PC-9 (cell line): ENCODE measurements around the gene MYO15B. TPM values are rescaled to one million over a fixed set of nuclear protein-coding genes. Genes with fewer than 3 reads are reported as not detected.

ENCODE experiments used
- BruUV-seq: library from RNA; stranded (reverse); fragments of 400-500 nt; replicated peaks from 2 replicates; lab custom pipeline; 2021; lab: Mats Ljungman, UMichigan
- CTCF ChIA-PET: fragments of 300-600 bp; sonication (Branson Sonifier 250); formaldehyde crosslinking; loops from one replicate; lab custom pipeline; 2022; ENCODE audit warnings: antibody characterized with exemption; lab: Charles Lee
- POLR2A ChIA-PET: fragments of 300-600 bp; sonication (Branson Sonifier 250); formaldehyde crosslinking; loops from one replicate; lab custom pipeline; 2022; ENCODE audit warnings: antibody characterized with exemption; ENCODE audit not compliant: unreplicated experiment; lab: Charles Lee
- DNase-seq, 2 experiments: peaks; one replicate each; pipeline versions ENCODE4 v3.0.0 to v3.0.0-alpha.2; 2015 to 2022; ENCODE audit warnings: mixed read lengths in 1 of 2
- H2AFZ ChIP-seq: fragments of 200-600 bp; sonication (generic); 2 replicates; pipeline ENCODE4 v1.8.1; 2017; ENCODE audit warnings: antibody characterized with exemption
- H3F3A ChIP-seq: fragments of 200-600 bp; sonication (generic); 2 replicates; pipeline ENCODE4 v1.8.1; 2017; ENCODE audit warnings: antibody characterized with exemption, mild to moderate bottlenecking, low read depth; ENCODE audit not compliant: insufficient read depth
- H3K27ac ChIP-seq: fragments of 200-600 bp; sonication (generic); 2 replicates; pipeline ENCODE4 v1.6.1; 2016; ENCODE audit warnings: mixed run types
- H3K27me3 ChIP-seq: fragments of 200-600 bp; sonication (generic); 2 replicates; pipeline ENCODE4 v1.6.1; 2016; ENCODE audit warnings: low read depth, mixed run types; ENCODE audit not compliant: insufficient read depth
- H3K36me3 ChIP-seq: fragments of 200-600 bp; sonication (generic); 2 replicates; pipeline ENCODE4 v1.6.1; 2016; ENCODE audit warnings: low read depth, mixed run types
- H3K4me1 ChIP-seq: fragments of 200-600 bp; sonication (generic); replicated peaks from 2 replicates; pipeline ENCODE4 v1.6.1; 2016; ENCODE audit warnings: mixed run types; ENCODE audit not compliant: insufficient read depth
- H3K4me2 ChIP-seq: fragments of 200-600 bp; sonication (generic); 2 replicates; pipeline ENCODE4 v1.6.1; 2017; ENCODE audit warnings: mixed run types
- H3K4me3 ChIP-seq: fragments of 200-600 bp; sonication (generic); 2 replicates; pipeline ENCODE4 v1.6.1; 2016; ENCODE audit warnings: mixed run types
- H3K79me2 ChIP-seq: fragments of 200-600 bp; sonication (generic); 2 replicates; pipeline ENCODE4 v1.6.1; 2017; ENCODE audit warnings: low read depth, mixed run types
- H3K9me2 ChIP-seq: fragments of 200-600 bp; sonication (generic); 2 replicates; pipeline ENCODE4 v1.8.1; 2017; ENCODE audit warnings: mild to moderate bottlenecking; ENCODE audit not compliant: insufficient read depth
- H3K9me3 ChIP-seq: fragments of 200-600 bp; sonication (generic); 2 replicates; pipeline ENCODE4 v1.8.1; 2016; ENCODE audit warnings: low read depth; ENCODE audit not compliant: insufficient read depth
- H4K20me1 ChIP-seq: fragments of 200-600 bp; sonication (generic); 2 replicates; pipeline ENCODE4 v1.8.1; 2017; ENCODE audit not compliant: insufficient read depth
- CTCF ChIP-seq: fragments of 200-600 bp; sonication (generic); conservative IDR thresholded peaks from 2 replicates; pipeline ENCODE4 v1.6.1; 2017; ENCODE audit warnings: mixed run types, antibody characterized with exemption, mild to moderate bottlenecking, moderate library complexity
- EZH2 ChIP-seq: fragments of 200-600 bp; sonication (generic); IDR thresholded peaks from 2 replicates; pipeline ENCODE4 v1.8.0; 2017; ENCODE audit warnings: antibody characterized with exemption, low read depth
- intact Hi-C: fragments of 100-400 bp; cut with micrococcal nuclease; formaldehyde crosslinking; loops from one replicate; pipeline ENCODE4 v1.10.0; 2022; ENCODE audit not compliant: unreplicated experiment
- total RNA-seq: library from RNA; stranded (reverse); gene quantifications from 2 replicates; pipeline ENCODE4 v1.2.3, GENCODE V29; 2021

MYO15B gene
- total RNA-seq, 1 experiment from 2014 or later: 53.5 TPM

GRCh38 chr17:75589919-75590303 is 2.3 kb downstream of the MYO15B start:
- H3K4me2 ChIP-seq: peak overlapping the region; percentile 85
- H3K36me3 ChIP-seq: no peaks in the 10 kb centered on the region
- H3K9me2 ChIP-seq: no peaks in the 10 kb centered on the region
- intact Hi-C loops: loop anchor here (1.0 to 5.0 kb wide), 3 partner anchors 43 to 74 kb away; partner anchors contain the start of genes LLGL2 and TSEN54
- H3K9me3 ChIP-seq: no peaks in the 10 kb centered on the region
- ChIA-PET CTCF (interaction anchor here (0.5 to 1.4 kb wide), 3 partner anchors 11 to 83 kb away, joined by 3 to 10 read pairs (median 8); no protein-coding TSS in a partner anchor), POLR2A (no interaction called here)
- H4K20me1 ChIP-seq: no peaks in the 10 kb centered on the region
- no peak overlapping the region for H3K27ac ChIP-seq
- no TSS peak for BruUV-seq
- peaks cover 11% of the 10 kb centered on the region; the same call in 1 of the 2 replicates for H3F3A ChIP-seq
- no peaks in the 10 kb centered on the region for H3K4me1 ChIP-seq
- no peak overlapping the region; the same call in 1 of the 2 replicates for H2AFZ ChIP-seq
- DNase-seq: peak in 1 of 2 experiments; percentile 22
- no peaks in the 10 kb centered on the region for H3K27me3 ChIP-seq
- peak overlapping the region; percentile 61 for H3K4me3 ChIP-seq
- TF ChIP-seq CTCF (no peak), EZH2 (no peak)
- H3K79me2 ChIP-seq: no peaks in the 10 kb centered on the region

DNA sequence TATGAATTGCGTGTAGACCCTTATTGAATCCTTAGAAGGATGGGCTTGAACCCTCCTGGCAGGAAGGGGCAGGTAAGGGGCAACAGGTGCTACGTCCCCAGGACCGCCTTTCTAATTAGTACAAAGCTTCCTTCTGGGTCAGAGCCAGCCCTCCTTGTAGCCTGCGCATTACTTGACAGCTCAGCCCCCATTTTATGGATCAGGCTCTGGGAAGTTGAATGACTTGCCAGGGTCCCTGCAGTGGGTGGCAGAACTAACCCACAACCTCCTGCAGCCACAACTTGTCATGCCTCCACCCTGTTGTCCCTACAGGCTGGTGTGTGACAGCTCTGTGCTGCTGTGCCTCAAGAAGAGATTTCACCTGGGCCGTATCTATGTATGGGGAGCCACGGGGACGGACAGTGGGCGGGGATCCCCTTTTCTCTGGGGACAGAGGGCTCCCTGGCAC is 2.7 kb downstream of the MYO15B start:
- intact Hi-C loops: no loop called here
- H2AFZ ChIP-seq: no peak overlapping the region
- H3K36me3 ChIP-seq: no peaks in the 10 kb centered on the region
- BruUV-seq: no TSS peak
- H4K20me1 ChIP-seq: no peaks in the 10 kb centered on the region
- no peak for TF ChIP-seq EZH2
- no peak for TF ChIP-seq CTCF
- H3K79me2 ChIP-seq: no peaks in the 10 kb centered on the region
- no peak for DNase-seq
- ChIA-PET CTCF (interaction anchor here (0.5 to 1.4 kb wide), 2 partner anchors 11 kb away, joined by 8 to 10 read pairs; no protein-coding TSS in a partner anchor), POLR2A (interaction anchor here (0.7 kb wide), 1 partner anchor 9 kb away, joined by 3 read pairs; no protein-coding TSS in a partner anchor)
- no peaks in the 10 kb centered on the region for H3K9me2 ChIP-seq
- no peaks in the 10 kb centered on the region for H3K9me3 ChIP-seq
- H3K4me1 ChIP-seq: no peaks in the 10 kb centered on the region
- peaks cover 11% of the 10 kb centered on the region; the same call in 1 of the 2 replicates for H3F3A ChIP-seq
- H3K27ac ChIP-seq: no peak overlapping the region
- H3K27me3 ChIP-seq: no peaks in the 10 kb centered on the region
- H3K4me2 ChIP-seq: no peak overlapping the region
- H3K4me3 ChIP-seq: no peak overlapping the region

- Histone ChIP-seq H3K9me3 (no peaks in the 10 kb centered on the region), H3K36me3 (no peaks in the 10 kb centered on the region), H3K9me2 (no peaks in the 10 kb centered on the region), H3K4me2 (no peak overlapping the region), H4K20me1 (no peaks in the 10 kb centered on the region), H3K27ac (no peak overlapping the region), H2AFZ (no peak overlapping the region), H3F3A (peaks cover 9% of the 10 kb centered on the region; the same call in 1 of the 2 replicates), H3K27me3 (no peaks in the 10 kb centered on the region), H3K4me3 (no peak overlapping the region), H3K4me1 (no peaks in the 10 kb centered on the region), H3K79me2 (no peaks in the 10 kb centered on the region)
- TF ChIP-seq EZH2 (no peak), CTCF (no peak)
- intact Hi-C loops: no loop called here
- ChIA-PET CTCF (interaction anchor here (1.4 kb wide), 1 partner anchor 10 kb away, joined by 10 read pairs; no protein-coding TSS in a partner anchor), POLR2A (interaction anchor here (0.7 kb wide), 1 partner anchor 9 kb away, joined by 3 read pairs; no protein-coding TSS in a partner anchor)
- no peak for DNase-seq
- no TSS peak for BruUV-seq
Measured at GRCh38 chr17:75590849-75591721, 3.5 kb downstream of the MYO15B start.
